SK-N-MC (cell line): ENCODE results near the gene HOMER3.

ENCODE experiments used
- EZH2 ChIP-seq: fragments of 200-600 bp; sonication (generic); IDR thresholded peaks from one replicate; pipeline ENCODE4 v1.6.1; 2017; ENCODE audit warnings: antibody characterized with exemption
- FOXP2 ChIP-seq: optimal IDR thresholded peaks from 2 replicates; pipeline ENCODE3; 2011; ENCODE audit warnings: mild to moderate bottlenecking, moderate library complexity; ENCODE audit not compliant: insufficient read depth; ENCODE audit errors: extremely low read length, control extremely low read depth
- POLR2AphosphoS5 ChIP-seq: IDR thresholded peaks from 2 replicates; pipeline ENCODE4 v1.6.1; 2012; ENCODE audit warnings: mild to moderate bottlenecking, low read depth, low read length, borderline replicate concordance

- TF ChIP-seq POLR2AphosphoS5 (no peak), EZH2 (no peak), FOXP2 (no peak)
These were observed 61.2 kb downstream of the HOMER3 start for GRCh38 chr19:18879579-18880373.
